GM12878 (cell line): ENCODE measurements around the gene C20orf202. TPM values are rescaled to one million over a fixed set of nuclear protein-coding genes. Genes with fewer than 3 reads are reported as not detected.

Experiments
- ATAC-seq: fragments of 200-7000 bp; cut with Tn5 transposase; 3 replicates; pipeline ENCODE4 v1.9.1; 2020; ENCODE audit warnings: mild to moderate bottlenecking, moderate library complexity
- BruUV-seq: library from RNA; stranded (reverse); fragments of 400-500 nt; replicated peaks from 2 replicates; lab custom pipeline; 2021; lab: Mats Ljungman, UMichigan
- CTCF ChIA-PET: fragments of 300-600 bp; sonication (Branson Sonifier 250); formaldehyde crosslinking; extraction: SDS; loops from one replicate; lab custom pipeline; 2021; ENCODE audit warnings: inconsistent platforms; lab: Yijun Ruan, JAX
- POLR2A ChIA-PET: fragments of 350-600 bp; formaldehyde crosslinking; extraction: SDS; loops from one replicate; lab custom pipeline; 2021; ENCODE audit warnings: inconsistent platforms; lab: Charles Lee
- RAD21 ChIA-PET: fragments of 300-600 bp; sonication (Branson Sonifier 250); formaldehyde crosslinking; loops from one replicate; lab custom pipeline; 2023; ENCODE audit warnings: antibody characterized with exemption; ENCODE audit not compliant: unreplicated experiment; lab: Charles Lee
- SMC1A ChIA-PET: fragments of 300-600 bp; sonication (Branson Sonifier 250); formaldehyde crosslinking; loops from one replicate; lab custom pipeline; 2023; ENCODE audit not compliant: unreplicated experiment, uncharacterized antibody; lab: Charles Lee
- DNase-seq: peaks from one replicate; pipeline ENCODE4 v3.0.0-alpha.2; 2011; ENCODE audit warnings: low read depth, low spot score
- FAIRE-seq: peaks from 3 replicates; lab custom pipeline; 2011; peaks lifted over from hg19 to GRCh38; lab: Jason Lieb, UNC
- H2AFZ ChIP-seq: 2 replicates; pipeline ENCODE4 v1.6.0; 2011; ENCODE audit warnings: low read depth, low read length, control low read depth; ENCODE audit not compliant: control insufficient read depth
- H3K27ac ChIP-seq: 2 replicates; pipeline ENCODE4 v1.5.1; 2011; ENCODE audit warnings: control low read depth; ENCODE audit not compliant: control insufficient read depth, insufficient read depth
- H3K27me3 ChIP-seq, 2 experiments: replicated peaks in 1 of 2; 2 replicates each; pipeline versions ENCODE4 v1.6.0 to v1.6.1; 2011; ENCODE audit warnings: low read length in 1 of 2; ENCODE audit not compliant: control insufficient read depth in 2 of 2, insufficient read depth in 2 of 2
- H3K36me3 ChIP-seq, 2 experiments: 2 replicates each; pipeline ENCODE4 v1.5.1; 2011; ENCODE audit warnings: low read length in 1 of 2; ENCODE audit not compliant: control insufficient read depth in 2 of 2, insufficient read depth in 2 of 2
- H3K4me1 ChIP-seq: 2 replicates; pipeline ENCODE4 v1.6.1; 2011; ENCODE audit warnings: mild to moderate bottlenecking, low read length, moderate library complexity, mixed read lengths; ENCODE audit not compliant: control insufficient read depth, insufficient read depth
- H3K4me2 ChIP-seq: 2 replicates; pipeline ENCODE4 v1.6.0; 2011; ENCODE audit warnings: control low read depth; ENCODE audit not compliant: control insufficient read depth, insufficient read depth
- H3K4me3 ChIP-seq: fragments of 200-600 bp; sonication (generic); 2 replicates; pipeline ENCODE4 v1.5.1; 2016
- H3K79me2 ChIP-seq: 2 replicates; pipeline ENCODE4 v1.6.0; 2011; ENCODE audit warnings: low read length; ENCODE audit not compliant: control insufficient read depth, insufficient read depth
- H3K9ac ChIP-seq: 2 replicates; pipeline ENCODE4 v1.8.0; 2011; ENCODE audit warnings: low read length, control low read depth, mixed read lengths; ENCODE audit not compliant: control insufficient read depth, insufficient read depth
- H3K9me3 ChIP-seq: replicated peaks from 3 replicates; pipeline ENCODE4 v1.5.1; 2011; ENCODE audit warnings: mild to moderate bottlenecking, low read length; ENCODE audit not compliant: control insufficient read depth, insufficient read depth
- H4K20me1 ChIP-seq: 2 replicates; pipeline ENCODE4 v1.6.0; 2011; ENCODE audit not compliant: control insufficient read depth, insufficient read depth
- ATF2 ChIP-seq: IDR thresholded peaks from 2 replicates; pipeline ENCODE4 v1.6.1; 2012; ENCODE audit warnings: low read length, inconsistent platforms
- CEBPZ ChIP-seq: fragments of 150-350 bp; IDR thresholded peaks from 2 replicates; pipeline ENCODE4 v1.6.1; 2016; ENCODE audit warnings: low read depth, low read length
- DPF2 ChIP-seq: fragments of 450-650 bp; IDR thresholded peaks from 2 replicates; pipeline ENCODE4 v1.6.1; 2017; ENCODE audit warnings: mild to moderate bottlenecking
- IRF3 ChIP-seq: fragments of 450-650 bp; IDR thresholded peaks from 2 replicates; pipeline ENCODE4 v1.6.1; 2014; ENCODE audit warnings: mild to moderate bottlenecking
- KAT2A ChIP-seq: conservative IDR thresholded peaks from 2 replicates; pipeline ENCODE4 v1.6.1; 2011; ENCODE audit warnings: low read depth, low read length; ENCODE audit not compliant: control insufficient read depth
- WGBS: methylation state at CpG from one replicate; pipeline ENCODE4 v1.1.6; 2016; ENCODE audit warnings: low lambda C conversion rate; ENCODE audit not compliant: insufficient replicate concordance, insufficient coverage; ENCODE audit errors: missing lambda C conversion rate; 5-methylcytosine and 5-hydroxymethylcytosine counted together
- in situ Hi-C: fragments of 300-500 bp; cut with MboI; formaldehyde crosslinking; loops from 9 replicates; pipeline ENCODE4 v1.14.3; 2018; ENCODE audit warnings: mixed read lengths
- intact Hi-C: fragments of 100-400 bp; cut with micrococcal nuclease; formaldehyde crosslinking; loops from one replicate; pipeline ENCODE4 v1.14.2; 2022; ENCODE audit not compliant: unreplicated experiment
- polyA plus RNA-seq, 11 experiments: library from polyadenylated mRNA; depleted of rRNA in 4 of 11; unstranded in 6 of 11; stranded (reverse) in 5 of 11; fragments of >200 nt; fragmentation: Nextera tagmentation in 4 of 11; fragmentation: Illumina TruSeq in 1 of 11; extraction: Ambion mirVana in 4 of 11; extraction: Trizol in 1 of 11; gene quantifications; 1 replicate in 1 of 11; 2 replicates in 10 of 11; pipeline versions ENCODE4 v1.2.1 to v1.2.3, GENCODE V29; 2011 to 2016; ENCODE audit warnings: inconsistent platforms in 2 of 11, missing spikeins in 2 of 11, low read depth in 1 of 11
- total RNA-seq, 4 experiments: library from RNA; depleted of rRNA in 3 of 4; stranded (reverse); fragments of >200 nt in 3 of 4; fragmentation: Illumina TruSeq in 1 of 4; extraction: Trizol in 1 of 4; gene quantifications; 2 replicates each; pipeline versions ENCODE4 v1.2.1 to v1.2.3, GENCODE V29; 2013 to 2021

C20orf202 gene
- total and polyA plus RNA-seq, 10 of the 15 experiments (the other 5 are each of a cell fraction or from before 2014, with no cell fraction given), result 0.04 TPM; not detected in 8

DNA sequence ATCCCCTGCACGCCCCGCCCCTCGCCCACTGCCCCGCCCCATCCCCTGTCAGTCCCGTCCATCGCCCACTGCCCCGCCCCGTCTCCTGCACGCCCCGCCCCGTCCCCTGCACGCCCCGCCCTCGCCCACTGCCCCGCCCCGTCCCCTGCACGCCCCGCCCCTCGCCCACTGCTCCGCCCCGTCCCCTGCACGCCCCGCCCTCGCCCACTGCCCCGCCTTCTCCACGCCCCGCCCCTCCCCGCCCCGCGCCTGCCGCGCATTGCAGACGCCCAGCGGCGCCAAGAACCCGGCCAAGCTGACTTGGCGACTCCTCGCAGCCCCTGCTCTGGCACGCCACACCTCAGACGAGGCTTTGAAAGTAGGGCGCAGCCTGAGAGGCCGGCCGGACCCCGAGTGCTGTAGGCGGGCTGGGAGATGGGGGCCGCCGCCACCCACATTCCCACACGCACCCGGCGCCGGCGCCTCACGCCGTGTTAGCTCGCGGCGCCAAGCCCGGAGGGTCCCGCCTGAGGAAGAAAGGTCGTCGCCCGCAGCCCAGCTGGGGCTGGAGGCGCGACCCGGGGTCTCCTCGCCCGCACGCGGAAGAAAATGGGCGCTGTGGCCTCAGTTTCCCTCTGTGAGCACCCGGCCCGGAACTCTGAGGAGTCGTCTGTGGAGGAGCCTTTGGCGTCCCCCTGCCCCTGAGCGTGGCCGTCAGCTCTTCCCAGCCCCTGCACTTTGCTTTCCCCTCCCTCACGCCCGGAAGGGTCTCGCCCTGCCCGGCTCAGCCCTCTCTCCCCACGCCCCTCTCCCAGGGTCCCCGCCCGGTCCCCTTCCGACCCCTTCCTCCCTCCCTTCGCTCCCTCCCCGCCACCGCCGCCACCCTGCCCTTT lies 22.8 kb downstream of the C20orf202 start, which contains the start of gene RAD21L1 (continued):
- TF ChIP-seq IRF3, result no peak
- TF ChIP-seq CEBPZ, result no peak
- no peak for TF ChIP-seq DPF2
- no peak for TF ChIP-seq ATF2
- TF ChIP-seq, all 136 proteins: peak for 0

DNA sequence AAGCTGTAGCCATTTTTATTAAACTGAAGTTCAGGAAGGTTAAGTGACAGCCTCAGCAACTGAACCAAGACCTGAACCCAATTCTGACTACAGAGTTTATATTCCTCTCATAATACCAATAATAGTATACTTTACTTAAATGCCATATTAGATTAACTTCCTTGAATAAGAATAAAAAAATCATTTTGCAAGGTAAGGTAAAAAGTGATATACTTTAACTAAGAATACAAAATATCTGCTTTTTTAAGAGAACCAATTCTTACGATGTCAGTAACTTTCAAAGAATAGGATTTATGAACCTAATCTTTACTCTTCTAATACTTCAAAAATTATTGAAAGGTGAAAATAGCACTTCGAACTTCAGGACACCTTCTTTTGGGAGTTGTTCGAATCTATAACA lies 26.3 kb downstream of the C20orf202 start:
- SMC1A ChIA-PET, result no interaction called here
- no peak for TF ChIP-seq KAT2A
- Histone ChIP-seq H4K20me1 (no peaks in the 10 kb centered on the region), H3K27me3 (peaks cover 0 to 2% of the 10 kb centered on the region in 2 experiments; a peak in 2 of 4 replicates), H3K9ac (no peak overlapping the region), H3K27ac (no peak overlapping the region), H3K4me2 (no peak overlapping the region), H3K79me2 (no peaks in the 10 kb centered on the region), H3K9me3 (no peaks in the 10 kb centered on the region), H3K4me3 (no peak overlapping the region), H2AFZ (no peak overlapping the region), H3K36me3 (no peaks in the 10 kb centered on the region), H3K4me1 (peaks cover 10% of the 10 kb centered on the region; the same call in 1 of the 2 replicates)
- intact Hi-C loops, result no loop called here
- ATAC-seq (no peak), DNase-seq (no peak), FAIRE-seq (no peak)
- CTCF ChIA-PET, result interaction anchor here (0.7 kb wide), 1 partner anchor 255 kb away, joined by 3 read pairs; no protein-coding TSS in a partner anchor
- in situ Hi-C loops, result no loop called here
- POLR2A ChIA-PET, result no interaction called here
- RAD21 ChIA-PET, result no interaction called here
- WGBS, result 78% methylated on average over 3 of the region's 3 CpGs
- BruUV-seq, result no TSS peak
